ENCODE data around the gene PARVA.

GRCh38 chr11:12473381-12473780, 96.0 kb downstream of the PARVA start:
- TF ChIP-seq SP2 (IDR thresholded peaks at IDR 0.05; ENCODE audit: low read length) (no peak), RXRA (IDR thresholded peaks at IDR 0.05; ENCODE audit: insufficient read depth, low read depth, low read length) (no peak), POLR2A (IDR thresholded peaks at IDR 0.05; ENCODE audit: control extremely low read depth in 1 of 2, low read depth in 2 of 2, low read length in 2 of 2) (no peak), USF2 (IDR thresholded peaks at IDR 0.05; ENCODE audit: low read length) (no peak), POLR2AphosphoS5 (IDR thresholded peaks at IDR 0.05; ENCODE audit: low read depth, low read length) (no peak), CTCF (IDR thresholded peaks at IDR 0.05; ENCODE audit: control extremely low read depth in 1 of 3, insufficient read depth in 1 of 3, low read depth in 1 of 3, low read length in 3 of 3) (no peak), JUND (IDR thresholded peaks at IDR 0.05; ENCODE audit: low read length) (no peak), E2F6 (IDR thresholded peaks at IDR 0.05) (no peak), CHD2 (IDR thresholded peaks at IDR 0.05; ENCODE audit: low read length) (no peak), HDAC6 (IDR thresholded peaks at IDR 0.05; ENCODE audit: low read depth, low read length) (no peak), SIN3A (conservative IDR thresholded peaks at IDR 0.05 in 1 of 2, IDR thresholded peaks at IDR 0.05 in 1 of 2; ENCODE audit: low read depth in 1 of 2, low read length in 2 of 2) (no peak), CBX5 (IDR thresholded peaks at IDR 0.05; ENCODE audit: low read depth, low read length) (no peak), SP1 (IDR thresholded peaks at IDR 0.05; ENCODE audit: low read depth, low read length) (no peak)

All from H1 (cell line).